Endothelial cell of umbilical vein (primary cell): ENCODE measurements around the gene VAT1. TPM values are rescaled to one million over a fixed set of nuclear protein-coding genes. Genes with fewer than 3 reads are reported as not detected.

Experiments
- BruUV-seq: library from RNA; stranded (reverse); fragments of 400-500 nt; replicated peaks from 2 replicates; lab custom pipeline; 2021; lab: Mats Ljungman, UMichigan
- CTCF ChIA-PET: fragments of 300-600, 350-600 bp; sonication (Branson Sonifier 250); formaldehyde crosslinking; loops from one replicate; lab custom pipeline; 2021; ENCODE audit warnings: antibody characterized with exemption, inconsistent platforms; lab: Charles Lee
- POLR2A ChIA-PET: fragments of 300-600, 350-600 bp; sonication (Branson Sonifier 250); formaldehyde crosslinking; loops from one replicate; lab custom pipeline; 2021; ENCODE audit warnings: antibody characterized with exemption, inconsistent platforms; lab: Charles Lee
- DNase-seq: peaks from one replicate; pipeline ENCODE4 v3.0.0-alpha.2; 2011; ENCODE audit warnings: low read depth, low spot score
- FAIRE-seq: peaks from 2 replicates; lab custom pipeline; 2011; peaks lifted over from hg19 to GRCh38; lab: Jason Lieb, UNC
- H2AFZ ChIP-seq: 2 replicates; pipeline ENCODE4 v1.6.0; 2012; ENCODE audit warnings: low read depth, low read length, control low read depth, inconsistent platforms
- H3K27ac ChIP-seq: 2 replicates; pipeline ENCODE4 v1.5.1; 2011; ENCODE audit warnings: low read depth, mild to moderate bottlenecking, control low read depth, low read length, moderate library complexity; ENCODE audit not compliant: insufficient read depth
- H3K27me3 ChIP-seq, 2 experiments: 2 replicates each; pipeline versions ENCODE4 v1.6.0 to v1.6.1; 2011; ENCODE audit warnings: low read length in 2 of 2, mixed read lengths in 1 of 2; ENCODE audit not compliant: control insufficient read depth in 2 of 2, insufficient read depth in 2 of 2
- H3K36me3 ChIP-seq, 2 experiments: 2 replicates in 1 of 2; 3 replicates in 1 of 2; pipeline ENCODE4 v1.5.1; 2011; ENCODE audit warnings: low read length in 2 of 2, mild to moderate bottlenecking in 1 of 2, moderate library complexity in 1 of 2; ENCODE audit not compliant: control insufficient read depth in 2 of 2, insufficient read depth in 2 of 2; ENCODE audit errors: extremely low read depth in 1 of 2
- H3K4me1 ChIP-seq: 3 replicates; pipeline ENCODE4 v1.5.1; 2011; ENCODE audit warnings: mild to moderate bottlenecking, low read length; ENCODE audit not compliant: control insufficient read depth, insufficient read depth; ENCODE audit errors: extremely low read depth
- H3K4me2 ChIP-seq: 2 replicates; pipeline ENCODE4 v1.6.1; 2011; ENCODE audit warnings: low read length, control low read depth, mixed read lengths; ENCODE audit not compliant: insufficient read depth
- H3K4me3 ChIP-seq, 3 experiments: fragments of 200-600 bp in 1 of 3; sonication (generic), shearing (Covaris generic) in 1 of 3; replicated peaks in 1 of 3; 2 replicates each; pipeline ENCODE4 v1.5.1; 2011 to 2016; ENCODE audit warnings: control low read depth in 3 of 3, low read length in 3 of 3, mild to moderate bottlenecking in 2 of 3, inconsistent platforms in 1 of 3, low read depth in 1 of 3, moderate library complexity in 1 of 3; ENCODE audit not compliant: insufficient read depth in 1 of 3
- H3K79me2 ChIP-seq: 2 replicates; pipeline ENCODE4 v1.6.0; 2012; ENCODE audit warnings: low read length, inconsistent platforms; ENCODE audit not compliant: control insufficient read depth, insufficient read depth
- H3K9ac ChIP-seq: replicated peaks from 2 replicates; pipeline ENCODE3; 2011; ENCODE audit warnings: low read length, control low read depth; ENCODE audit not compliant: insufficient read depth; ENCODE audit errors: extremely low read depth
- H3K9me1 ChIP-seq: replicated peaks from 3 replicates; pipeline ENCODE4 v1.6.0; 2011; ENCODE audit warnings: mild to moderate bottlenecking, low read length; ENCODE audit not compliant: control insufficient read depth, insufficient read depth; ENCODE audit errors: extremely low read depth
- H3K9me3 ChIP-seq: replicated peaks from 2 replicates; pipeline ENCODE4 v1.5.1; 2012; ENCODE audit warnings: low read length, inconsistent platforms; ENCODE audit not compliant: control insufficient read depth, insufficient read depth
- H4K20me1 ChIP-seq: replicated peaks from 2 replicates; pipeline ENCODE3; 2011; ENCODE audit warnings: mild to moderate bottlenecking, low read length; ENCODE audit not compliant: control insufficient read depth, insufficient read depth; ENCODE audit errors: extremely low read depth
- CTCF ChIP-seq, 2 donors: IDR thresholded peaks; 1 replicate in 1 of 2; 2 replicates in 1 of 2; pipeline ENCODE4 v1.5.1; 2011; ENCODE audit warnings: low read length in 2 of 2, mild to moderate bottlenecking in 2 of 2, moderate library complexity in 2 of 2, control low read depth in 1 of 2, inconsistent platforms in 1 of 2, low read depth in 1 of 2; ENCODE audit not compliant: insufficient read depth in 1 of 2; ENCODE audit errors: extremely low read depth in 1 of 2
- EZH2 ChIP-seq: IDR thresholded peaks from 2 replicates; pipeline ENCODE4 v1.6.1; 2012; ENCODE audit warnings: borderline replicate concordance, low read depth, mild to moderate bottlenecking, moderate library complexity, low read length, inconsistent platforms; ENCODE audit not compliant: severe bottlenecking
- FOS ChIP-seq: IDR thresholded peaks from 2 replicates; pipeline ENCODE4 v1.6.1; 2011; ENCODE audit warnings: mild to moderate bottlenecking, low read length, moderate library complexity, borderline replicate concordance; ENCODE audit not compliant: insufficient read depth
- GATA2 ChIP-seq: IDR thresholded peaks from 2 replicates; pipeline ENCODE4 v1.7.0; 2011; ENCODE audit warnings: low read depth, mild to moderate bottlenecking, moderate library complexity, mixed read lengths, low read length; ENCODE audit not compliant: insufficient read length, insufficient read depth
- JUN ChIP-seq: IDR thresholded peaks from 2 replicates; pipeline ENCODE4 v1.6.1; 2011; ENCODE audit warnings: borderline replicate concordance, low read depth; ENCODE audit not compliant: insufficient read length, insufficient read depth
- MYC ChIP-seq: IDR thresholded peaks from one replicate; pipeline ENCODE4 v1.6.1; 2011; ENCODE audit warnings: mild to moderate bottlenecking, low read depth, low read length
- POLR2A ChIP-seq: IDR thresholded peaks from 2 replicates; pipeline ENCODE4 v1.6.1; 2012; ENCODE audit warnings: low read depth, mild to moderate bottlenecking, control low read depth, low read length
- POLR2AphosphoS5 ChIP-seq: IDR thresholded peaks from 2 replicates; pipeline ENCODE4 v1.6.1; 2012; ENCODE audit warnings: low read depth, mild to moderate bottlenecking, control low read depth, low read length, moderate library complexity; ENCODE audit not compliant: insufficient read depth
- dilution Hi-C: fragments of 300-500 bp; cut with MboI; formaldehyde crosslinking; loops from one replicate; pipeline ENCODE4 v1.15.0; 2019; ENCODE audit warnings: low sequenced_read_pairs; ENCODE audit not compliant: extremely low pct_ligation_motif_present
- intact Hi-C: fragments of 100-400 bp; cut with micrococcal nuclease; formaldehyde crosslinking; loops from one replicate; pipeline ENCODE4 v1.10.0; 2022
- polyA plus RNA-seq, 4 experiments: library from polyadenylated mRNA; depleted of rRNA in 3 of 4; stranded (reverse) in 3 of 4; unstranded in 1 of 4; fragments of >200 nt; gene quantifications; 2 replicates each; pipeline versions ENCODE4 v1.2.1 to v1.2.3, GENCODE V29; 2011 to 2012; ENCODE audit warnings: missing spikeins in 1 of 4
- total RNA-seq: library from RNA; stranded (reverse); gene quantifications from 2 replicates; pipeline ENCODE4 v1.2.3, GENCODE V29; 2021
- TF ChIP-seq, protein P1 (sequence below): IDR thresholded peaks from 2 replicates; pipeline ENCODE4 v1.6.1; 2011; ENCODE audit not compliant: insufficient read depth, insufficient read length

Gene VAT1
- total and polyA plus RNA-seq, 2 donors (not counting 3 experiments of a cell fraction or from before 2014, with no cell fraction given): 339 to 482 TPM

GRCh38 chr17:43026595-43026994 is 4.4 kb upstream of the VAT1 start:
- TF ChIP-seq, protein P1, sequence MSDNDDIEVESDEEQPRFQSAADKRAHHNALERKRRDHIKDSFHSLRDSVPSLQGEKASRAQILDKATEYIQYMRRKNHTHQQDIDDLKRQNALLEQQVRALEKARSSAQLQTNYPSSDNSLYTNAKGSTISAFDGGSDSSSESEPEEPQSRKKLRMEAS: no peak
- no peak for TF ChIP-seq POLR2A
- no peak for TF ChIP-seq POLR2AphosphoS5
- TF ChIP-seq JUN: no peak
- TF ChIP-seq EZH2: no peak
- TF ChIP-seq FOS: no peak
- no peak for TF ChIP-seq MYC
- TF ChIP-seq GATA2: no peak
- no peak for TF ChIP-seq CTCF (IDR thresholded peaks at IDR 0.05; ENCODE audit: extremely low read depth in 1 of 2, insufficient read depth in 1 of 2, low read depth in 1 of 2, low read length in 2 of 2)
- CTCF ChIA-PET: interaction anchor here (0.6 kb wide), 1 partner anchor 145 kb away, joined by 3 read pairs; the partner anchor contains the start of gene NBR1
- Histone ChIP-seq H4K20me1 (no peaks in the 10 kb centered on the region), H3K27ac (no peak overlapping the region), H3K4me2 (no peak overlapping the region), H3K36me3 (no peaks in the 10 kb centered on the region), H2AFZ (no peak overlapping the region), H3K4me3 (no peak overlapping the region), H3K79me2 (peaks cover 6% of the 10 kb centered on the region), H3K9me3 (no peaks in the 10 kb centered on the region), H3K27me3 (peaks cover 0 to 1% of the 10 kb centered on the region in 2 experiments), H3K9me1 (no peaks in the 10 kb centered on the region), H3K9ac (no peak overlapping the region), H3K4me1 (peaks cover 3% of the 10 kb centered on the region)
- no peak for FAIRE-seq
- dilution Hi-C loops (no loop called here), intact Hi-C loops (no loop called here)
- no peak for DNase-seq
- BruUV-seq: no TSS peak
- POLR2A ChIA-PET: no interaction called here
